Erythroblast (primary cell): Measurements from ENCODE around the gene AKAP6.

Source experiments
- DNase-seq, 2 experiments: peaks; one replicate each; lab custom pipeline; 2025; lab: John Stamatoyannopoulos, UW
- GATA1 ChIP-seq: IDR thresholded peaks from 2 replicates; pipeline ENCODE4 v1.6.1; 2011; ENCODE audit warnings: low read depth, mild to moderate bottlenecking, control low read depth, low read length, moderate library complexity
- POLR2A ChIP-seq: IDR thresholded peaks from 2 replicates; pipeline ENCODE4 v1.6.1; 2011; ENCODE audit warnings: mild to moderate bottlenecking, low read length

The AKAP6 gene

DNA sequence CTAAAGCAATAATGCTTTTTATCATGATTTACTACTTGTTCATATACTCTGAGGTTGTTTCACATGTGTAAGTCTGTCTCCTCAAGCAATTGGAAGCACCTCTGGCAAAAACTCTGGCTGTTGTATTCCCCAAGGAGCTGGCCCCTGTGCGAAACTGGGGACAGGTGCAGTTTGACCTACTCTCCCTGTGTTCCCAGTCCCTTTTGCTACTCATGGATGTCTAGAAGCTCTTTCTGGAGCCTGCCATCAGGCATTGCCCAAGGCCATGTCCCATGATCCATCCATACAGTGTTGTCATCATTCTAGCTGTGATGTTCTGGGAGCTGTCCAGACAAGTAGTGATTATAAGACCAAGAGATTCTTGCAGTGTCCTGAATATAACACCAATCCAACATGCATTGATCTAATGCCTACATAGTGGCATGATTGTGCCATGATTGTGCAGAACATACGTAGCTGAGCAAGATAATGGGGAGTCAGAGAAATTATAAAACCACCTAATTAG, 14.9 kb downstream of the AKAP6 start:
- TF ChIP-seq POLR2A (no peak), GATA1 (no peak)
- DNase-seq = peak in 1 of 2 experiments; percentile 21

DNA sequence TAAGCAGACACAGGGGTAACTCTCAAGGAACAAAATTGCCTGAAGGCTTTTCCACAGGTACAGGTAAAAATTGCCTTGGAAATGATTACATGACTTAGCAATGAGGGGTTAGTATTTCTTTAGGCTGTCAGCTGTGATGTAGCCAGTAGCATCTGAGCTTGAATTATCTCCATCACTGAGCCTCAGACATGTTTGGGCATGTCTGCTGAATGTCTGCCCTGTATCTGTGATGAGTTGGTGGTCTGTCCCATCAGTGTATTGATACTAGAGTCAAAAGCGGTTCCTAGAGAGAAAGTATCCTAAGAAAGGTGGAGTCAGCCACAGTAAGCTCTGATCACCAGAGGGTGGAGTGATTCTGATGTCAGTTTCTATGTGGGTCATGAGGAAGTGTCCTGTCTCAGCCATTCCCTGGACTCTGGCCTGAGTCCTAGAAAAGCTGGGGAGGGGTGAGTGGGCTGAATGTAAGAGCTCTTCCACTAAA, 16.3 kb downstream of the AKAP6 start:
- no peak for TF ChIP-seq GATA1
- TF ChIP-seq POLR2A = no peak
- peak in 1 of 2 experiments; percentile 45 for DNase-seq

DNA sequence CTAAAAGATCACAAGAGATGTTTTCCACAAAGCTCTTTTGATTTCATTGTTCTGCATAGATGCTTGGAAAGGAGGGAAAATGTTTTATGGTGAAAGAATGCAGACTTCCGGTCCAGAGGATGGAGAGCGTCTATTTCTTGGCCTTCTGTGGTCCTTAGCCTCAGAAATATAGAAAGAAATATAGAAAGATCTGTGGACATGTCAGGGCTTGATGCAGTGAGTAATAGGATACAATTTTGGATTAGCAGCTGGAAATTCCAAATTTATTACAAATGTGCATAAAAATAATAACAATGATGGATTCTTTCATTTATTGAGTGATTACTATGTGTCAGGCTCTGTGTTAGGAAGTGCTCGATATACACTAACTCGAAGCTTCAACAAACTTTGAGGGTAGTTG, 20.2 kb downstream of the AKAP6 start:
- no peak for TF ChIP-seq GATA1
- DNase-seq = no peak

DNA sequence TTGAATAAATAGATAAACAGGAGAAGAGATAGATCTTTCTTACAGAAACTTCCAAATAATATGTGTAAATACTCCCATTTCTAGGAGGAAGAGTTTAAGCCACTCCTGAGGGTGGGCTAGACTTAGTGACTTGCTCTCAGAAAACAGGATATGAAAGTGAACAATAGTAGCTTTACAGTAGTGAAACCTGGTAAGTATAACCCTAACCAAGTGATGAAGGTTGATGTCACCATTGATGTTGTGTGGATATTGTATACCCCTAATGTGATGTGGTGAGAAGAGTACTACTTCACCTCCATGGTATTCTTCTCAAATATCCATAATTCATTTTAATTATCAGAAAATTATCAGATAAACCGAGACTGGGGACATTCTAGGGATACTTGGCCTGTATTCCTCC, 20.9 kb downstream of the AKAP6 start:
- no peak for TF ChIP-seq GATA1
- no peak for TF ChIP-seq POLR2A
- no peak for DNase-seq

DNA sequence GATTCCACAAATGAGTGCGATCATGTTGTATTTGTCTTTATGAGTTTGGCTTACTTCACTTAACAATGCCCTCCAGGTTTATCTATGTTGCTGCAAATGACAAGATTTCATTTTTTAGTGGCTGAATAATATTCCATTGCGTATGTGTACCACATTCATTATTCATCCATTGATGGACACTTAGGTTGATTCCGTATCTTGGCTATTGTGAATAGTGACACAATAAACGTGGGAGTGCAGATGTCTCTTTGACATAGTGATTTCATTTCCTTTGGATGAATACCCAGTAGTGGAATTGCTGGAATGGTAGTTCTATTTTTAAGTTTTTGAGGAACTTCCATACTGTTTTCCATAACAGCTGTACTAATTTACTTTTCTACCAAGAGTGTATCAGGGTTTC, 23.5 kb downstream of the AKAP6 start:
- no peak for DNase-seq
- no peak for TF ChIP-seq POLR2A
- no peak for TF ChIP-seq GATA1

DNA sequence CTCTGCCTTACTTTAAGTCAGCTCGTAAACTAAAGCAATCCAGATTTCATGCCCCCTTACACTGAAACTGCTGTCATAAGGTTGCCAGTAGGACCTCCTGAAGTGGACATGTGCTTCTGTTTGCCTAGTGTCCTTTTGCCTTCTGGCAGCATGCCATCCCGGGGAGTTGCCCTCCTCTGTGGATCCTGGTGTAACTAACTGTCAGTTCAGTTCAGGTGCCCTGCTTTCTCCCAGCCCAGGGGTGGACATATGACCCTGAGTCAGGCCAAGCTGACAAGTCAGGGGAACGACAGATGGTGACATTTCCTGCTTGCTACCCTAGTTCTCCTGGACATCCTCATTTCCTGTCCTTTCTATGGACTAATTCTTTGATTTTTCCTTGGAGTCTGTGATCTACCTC, 25.6 kb downstream of the AKAP6 start:
- no peak for TF ChIP-seq POLR2A
- no peak for TF ChIP-seq GATA1
- no peak for DNase-seq

DNA sequence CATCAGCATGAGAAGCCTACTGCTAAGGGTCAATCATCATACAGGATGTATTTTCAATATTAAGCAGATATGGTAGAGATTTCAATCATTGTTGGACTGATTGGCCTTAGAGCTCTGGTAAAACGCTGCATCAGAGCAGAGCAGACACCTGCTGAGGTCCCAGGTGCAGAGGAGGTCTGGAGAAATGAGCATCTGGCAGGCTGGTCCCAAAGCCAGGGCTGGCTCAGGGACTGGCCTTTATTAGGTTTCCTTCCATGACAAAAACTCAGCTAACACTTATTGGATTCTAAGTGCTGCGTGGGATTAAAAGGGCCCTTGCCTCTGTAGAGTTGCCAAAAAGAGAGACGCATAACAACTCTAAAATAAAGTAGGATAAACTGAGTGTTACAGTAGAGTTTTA, 29.7 kb downstream of the AKAP6 start:
- TF ChIP-seq GATA1 = no peak
- TF ChIP-seq POLR2A = no peak
- no peak for DNase-seq

DNA sequence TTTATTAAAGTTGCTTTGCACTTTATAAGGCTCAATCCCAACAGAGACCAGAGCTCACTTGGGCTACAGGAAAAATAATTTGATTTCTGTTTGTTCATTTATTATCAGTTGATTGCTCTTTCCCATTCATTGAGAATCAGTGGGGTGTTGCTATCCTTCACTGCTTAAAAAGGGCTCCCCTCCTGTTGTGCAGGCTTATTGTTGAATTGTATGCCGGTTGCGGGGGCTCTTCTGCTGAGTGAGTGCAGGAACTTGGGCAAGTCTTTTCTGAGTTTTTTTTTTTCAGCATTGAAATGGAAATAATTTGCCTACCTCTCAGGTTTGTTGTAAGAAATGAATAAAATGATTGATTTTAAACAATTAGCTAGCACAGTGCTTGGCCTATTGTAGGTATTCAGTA, 32.6 kb downstream of the AKAP6 start:
- TF ChIP-seq GATA1 (no peak), POLR2A (no peak)
- DNase-seq = no peak

DNA sequence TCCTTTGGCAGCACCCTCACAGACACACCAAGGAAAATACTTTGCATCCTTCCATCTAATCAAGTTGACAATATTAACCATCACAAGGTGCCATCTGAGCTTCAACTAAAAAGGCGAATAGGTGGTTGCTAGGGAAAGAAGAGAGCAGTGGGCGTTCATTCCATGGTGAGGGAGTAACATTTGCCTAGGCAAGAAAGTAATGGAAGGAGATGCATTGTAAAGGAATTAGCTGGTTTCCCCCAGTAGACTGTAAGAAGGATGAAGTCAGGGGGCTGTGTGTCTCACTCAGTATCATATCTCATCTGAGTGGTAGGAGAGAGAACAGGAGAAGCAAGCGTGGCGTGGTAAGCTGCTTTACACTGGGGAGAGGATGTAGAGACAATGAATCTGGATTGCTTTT, 34.7 kb downstream of the AKAP6 start:
- no peak for DNase-seq
- TF ChIP-seq GATA1 (no peak), POLR2A (no peak)

DNA sequence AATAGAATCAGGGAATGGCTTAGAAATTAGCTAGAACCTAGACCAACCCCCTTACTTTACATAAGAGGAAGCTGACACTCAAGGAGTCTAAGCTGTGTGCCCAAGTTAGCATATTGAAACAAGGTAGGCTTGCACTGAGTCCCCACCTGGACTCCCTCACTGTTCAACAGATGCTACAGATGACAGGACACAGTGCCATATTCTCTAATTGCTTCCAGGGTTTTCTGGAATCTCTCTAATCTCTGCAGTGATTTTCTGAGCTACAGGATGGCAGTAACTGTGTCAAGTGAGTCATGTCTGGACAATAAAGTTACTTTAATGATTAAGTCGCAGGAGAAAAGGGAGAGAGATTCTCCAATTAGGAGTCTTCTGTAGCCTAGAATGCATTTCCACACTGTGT, 35.8 kb downstream of the AKAP6 start:
- no peak for TF ChIP-seq POLR2A
- no peak for TF ChIP-seq GATA1
- DNase-seq = no peak

DNA sequence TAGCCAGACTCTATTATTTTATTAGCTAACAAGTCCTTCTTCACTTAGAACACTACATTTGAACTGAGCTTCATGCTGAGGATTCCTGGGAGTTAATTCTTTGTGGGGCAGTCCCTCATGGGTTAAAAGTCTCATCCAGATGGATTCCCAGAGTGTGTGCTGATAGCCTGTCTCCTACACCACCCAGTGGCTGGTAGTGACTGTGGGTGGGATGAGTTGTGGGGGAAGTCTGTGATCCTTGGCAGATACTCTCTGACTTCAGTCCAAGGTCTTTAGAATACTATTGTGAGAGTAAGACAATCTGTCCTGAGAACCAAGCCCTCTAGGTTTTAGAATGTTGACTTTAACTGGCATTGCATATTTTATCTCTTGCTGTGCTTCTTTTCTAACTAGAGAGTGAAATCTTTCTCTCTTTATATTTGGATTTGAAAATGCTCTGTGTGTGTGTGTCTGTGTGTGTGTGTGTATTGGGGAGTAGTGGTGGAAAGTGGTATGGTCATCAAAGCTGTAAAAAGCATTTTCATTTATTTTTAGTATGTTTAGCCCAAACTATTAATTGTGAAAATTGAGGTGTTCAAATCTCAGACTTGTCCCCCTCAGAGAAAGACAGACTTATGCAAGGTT, 37.3 kb downstream of the AKAP6 start:
- no peak for DNase-seq
- TF ChIP-seq GATA1 = no peak
- TF ChIP-seq POLR2A = no peak

DNA sequence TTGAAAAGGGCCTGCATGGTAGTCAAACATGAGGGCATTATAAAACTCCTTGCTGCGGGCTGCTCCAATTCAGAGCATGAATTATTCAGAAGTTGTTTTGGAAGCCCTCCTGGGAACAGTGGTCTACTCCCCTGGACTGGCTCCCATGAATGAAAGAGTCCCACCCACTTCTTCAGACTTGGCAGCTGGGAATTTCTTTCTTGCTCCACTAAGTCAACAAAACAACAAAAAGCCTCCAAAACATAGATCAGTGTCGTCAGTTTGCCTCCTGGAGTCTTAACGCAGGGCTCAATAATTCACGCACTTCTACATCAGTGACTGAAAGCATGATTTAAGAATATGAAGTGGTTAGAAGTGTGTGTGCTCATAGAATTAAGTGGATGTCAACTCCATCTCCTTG, 37.9 kb downstream of the AKAP6 start:
- no peak for DNase-seq
- TF ChIP-seq GATA1 = no peak
- TF ChIP-seq POLR2A = no peak

DNA sequence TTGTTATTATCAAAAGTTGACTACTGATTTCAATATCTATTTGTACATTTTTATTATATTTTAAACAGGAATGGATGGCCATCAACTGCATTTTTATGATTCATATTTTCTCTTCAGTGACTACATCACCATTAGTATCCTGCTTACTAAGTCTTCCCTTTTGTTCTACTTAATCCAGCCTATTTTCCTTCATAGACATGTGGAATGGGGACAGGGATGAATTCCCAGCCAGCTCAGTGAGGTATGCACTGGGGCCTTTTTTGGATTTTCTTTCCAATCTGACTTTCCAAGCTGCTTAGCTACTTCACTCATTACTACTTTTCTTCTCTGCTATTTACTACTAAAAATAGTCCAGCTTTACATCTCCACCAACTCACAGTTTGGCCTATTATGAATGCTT, 38.4 kb downstream of the AKAP6 start:
- no peak for TF ChIP-seq POLR2A
- no peak for TF ChIP-seq GATA1
- no peak for DNase-seq

DNA sequence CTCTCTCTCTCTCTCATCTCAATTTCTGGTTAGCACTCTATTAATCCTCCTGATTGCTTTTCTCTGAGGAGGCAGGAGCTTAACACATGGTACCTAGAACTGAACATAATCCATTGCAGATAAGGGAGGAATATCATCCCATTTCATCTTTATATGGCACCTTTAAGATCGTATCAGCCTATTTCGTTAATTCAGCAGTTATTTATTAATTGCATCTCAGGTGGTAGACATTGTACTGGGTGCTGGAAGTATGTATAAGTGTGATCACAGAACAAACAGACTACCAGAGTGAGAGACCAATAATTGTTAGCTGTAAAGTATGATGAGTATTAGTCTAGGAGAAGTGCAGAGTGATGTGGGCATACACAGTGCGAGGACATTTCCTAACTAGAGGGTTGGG, 39.0 kb downstream of the AKAP6 start:
- no peak for TF ChIP-seq GATA1
- no peak for TF ChIP-seq POLR2A
- no peak for DNase-seq

DNA sequence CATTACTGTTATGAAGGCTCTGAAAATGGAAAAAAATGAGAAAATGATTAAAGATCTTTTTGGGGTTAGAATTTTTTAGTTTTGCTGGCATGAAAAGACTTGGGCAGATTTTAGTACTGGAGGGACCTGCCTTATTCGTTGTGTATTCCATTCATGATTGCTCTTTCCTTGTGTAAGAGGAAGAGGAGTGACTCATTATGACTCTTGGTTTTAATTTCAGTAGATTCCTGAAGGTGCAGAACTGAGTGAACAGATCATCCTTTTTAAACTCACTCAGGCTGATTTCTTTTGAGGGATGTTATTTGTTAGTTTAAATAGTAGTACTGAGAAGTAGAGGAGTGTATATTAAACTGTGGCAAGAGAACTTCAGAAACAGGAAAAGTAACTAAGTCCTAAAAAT, 41.6 kb downstream of the AKAP6 start:
- TF ChIP-seq GATA1 (no peak), POLR2A (no peak)
- peak in 1 of 2 experiments; percentile 41 for DNase-seq
